Panc1 (cell line): ENCODE measurements around the gene UROC1.

Experiments used
- CTCF ChIP-seq: fragments of 450-650 bp; IDR thresholded peaks from 2 replicates; pipeline ENCODE4 v1.5.1; 2017; ENCODE audit warnings: mild to moderate bottlenecking
- POLR2AphosphoS5 ChIP-seq: IDR thresholded peaks from 2 replicates; pipeline ENCODE4 v1.6.1; 2012; ENCODE audit warnings: mild to moderate bottlenecking, low read depth, low read length, moderate library complexity
- REST ChIP-seq, 2 experiments: IDR thresholded peaks; 2 replicates each; pipeline ENCODE4 v1.6.1; 2011 to 2012; ENCODE audit warnings: low read depth in 2 of 2, control low read depth in 1 of 2, low read length in 1 of 2, mild to moderate bottlenecking in 1 of 2, moderate library complexity in 1 of 2; ENCODE audit not compliant: insufficient read depth in 1 of 2
- TCF7L2 ChIP-seq: IDR thresholded peaks from 2 replicates; pipeline ENCODE4 v1.6.1; 2011; ENCODE audit warnings: mild to moderate bottlenecking, low read depth, low read length, inconsistent platforms

GRCh38 chr3:126535636-126536035 is 18.1 kb upstream of the UROC1 start:
- TF ChIP-seq CTCF (no peak), REST (IDR thresholded peaks at IDR 0.05; ENCODE audit: insufficient read depth in 1 of 2, low read depth in 2 of 2, low read length in 1 of 2) (no peak), POLR2AphosphoS5 (no peak), TCF7L2 (no peak)
